K562 (cell line): ENCODE data around the gene FXYD1. TPM values are rescaled to one million over a fixed set of nuclear protein-coding genes. Genes with fewer than 3 reads are reported as not detected.

ENCODE experiments used
- CSDE1 ChIP-seq, 2 experiments: fragments of 450-650 bp; IDR thresholded peaks; 2 replicates each; pipeline ENCODE4 v1.6.1; 2016; ENCODE audit warnings: mild to moderate bottlenecking in 1 of 2
- DPF2 ChIP-seq: fragments of 450-650 bp; IDR thresholded peaks from 2 replicates; pipeline ENCODE4 v1.6.1; 2016
- ELF1 ChIP-seq: fragments of 200-800 bp; sonication (Bioruptor generic); IDR thresholded peaks from 2 replicates; pipeline ENCODE4 v1.6.1; 2016; ENCODE audit warnings: missing genetic modification characterization, missing compliant biosample characterization
- GABPB2 ChIP-seq: fragments of 250-450 bp; sonication (Bioruptor Pico); conservative IDR thresholded peaks from 2 replicates; pipeline ENCODE4 v1.5.1; 2021; ENCODE audit warnings: mild to moderate bottlenecking
- HCFC1 ChIP-seq: IDR thresholded peaks from 2 replicates; pipeline ENCODE4 v1.6.1; 2012; ENCODE audit warnings: low read depth, low read length, improper control_type of control experiment
- HDAC6 ChIP-seq: IDR thresholded peaks from 2 replicates; pipeline ENCODE4 v1.6.1; 2012; ENCODE audit warnings: low read depth, mild to moderate bottlenecking, control low read depth, inconsistent platforms, low read length, moderate library complexity
- MYNN ChIP-seq, 2 experiments: sonication (generic); formaldehyde crosslinking in 1 of 2; IDR thresholded peaks; 2 replicates each; pipeline versions ENCODE4 v1.5.0 to v1.6.1; 2016 to 2020; ENCODE audit warnings: antibody characterized with exemption in 1 of 2, missing genetic modification reagents in 1 of 2
- PYGO2 ChIP-seq: fragments of 450-650 bp; IDR thresholded peaks from 2 replicates; pipeline ENCODE4 v1.6.1; 2016; ENCODE audit warnings: mild to moderate bottlenecking, missing genetic modification characterization, moderate library complexity, missing compliant biosample characterization
- RERE ChIP-seq: sonication (generic); formaldehyde crosslinking; IDR thresholded peaks from 2 replicates; pipeline ENCODE4 v1.8.0; 2023; ENCODE audit warnings: missing genetic modification reagents, mild to moderate bottlenecking, borderline replicate concordance
- SAP30 ChIP-seq: fragments of 200-600 bp; sonication (generic); IDR thresholded peaks from 2 replicates; pipeline ENCODE4 v1.6.1; 2012; ENCODE audit warnings: borderline replicate concordance, low read depth, mild to moderate bottlenecking, moderate library complexity, low read length, control low read depth, inconsistent platforms; ENCODE audit not compliant: insufficient read depth, poor library complexity, severe bottlenecking
- SMARCA5 ChIP-seq: fragments of 450-650 bp; IDR thresholded peaks from 2 replicates; pipeline ENCODE4 v1.6.1; 2016
- SOX6 ChIP-seq: fragments of 450-650 bp; IDR thresholded peaks from 2 replicates; pipeline ENCODE4 v1.6.1; 2014; ENCODE audit warnings: mild to moderate bottlenecking
- UBTF ChIP-seq, 2 experiments: IDR thresholded peaks; 2 replicates each; pipeline ENCODE4 v1.6.1; 2012; ENCODE audit warnings: improper control_type of control experiment in 2 of 2, low read depth in 2 of 2, low read length in 2 of 2, borderline replicate concordance in 1 of 2
- XRCC3 ChIP-seq: fragments of 450-650 bp; IDR thresholded peaks from 2 replicates; pipeline ENCODE4 v1.6.1; 2017; ENCODE audit warnings: mild to moderate bottlenecking, moderate library complexity
- ZNF133 ChIP-seq: fragments of 250-450 bp; sonication (Bioruptor Pico); IDR thresholded peaks from 2 replicates; pipeline ENCODE4 v1.4.0; 2020; ENCODE audit warnings: mild to moderate bottlenecking
- ZNF274 ChIP-seq: IDR thresholded peaks from 2 replicates; pipeline ENCODE4 v1.6.1; 2011; ENCODE audit warnings: low read depth, mild to moderate bottlenecking, low read length, moderate library complexity, borderline replicate concordance
- ZNF395 ChIP-seq: fragments of 200-800 bp; sonication (Bioruptor generic); IDR thresholded peaks from 2 replicates; pipeline ENCODE4 v1.6.1; 2017; ENCODE audit warnings: missing genetic modification characterization, missing compliant biosample characterization
- ZNF551 ChIP-seq: fragments of 250-450 bp; sonication (Bioruptor Pico); IDR thresholded peaks from 2 replicates; pipeline ENCODE4 v1.5.0; 2021; ENCODE audit warnings: mild to moderate bottlenecking, moderate library complexity
- polyA plus RNA-seq, 8 experiments: library from polyadenylated mRNA; depleted of rRNA in 4 of 8; stranded (reverse) in 5 of 8; unstranded in 3 of 8; fragments of >200 nt; fragmentation: Nextera tagmentation in 2 of 8; fragmentation: Illumina TruSeq in 1 of 8; extraction: Ambion mirVana in 2 of 8; extraction: Trizol in 1 of 8; gene quantifications; 2 replicates each; pipeline versions ENCODE4 v1.2.1 to v1.2.3, GENCODE V29; 2011 to 2014; ENCODE audit warnings: inconsistent platforms in 1 of 8, missing spikeins in 1 of 8
- total RNA-seq, 7 experiments: library from RNA; depleted of rRNA in 6 of 7; stranded (reverse); fragments of >200 nt in 6 of 7; fragmentation: Illumina TruSeq in 2 of 7; extraction: Trizol in 2 of 7; gene quantifications; 2 replicates each; pipeline versions ENCODE4 v1.2.1 to v1.2.3, GENCODE V29; 2011 to 2021; ENCODE audit warnings: low replicate concordance in 1 of 7

The FXYD1 gene
- total and polyA plus RNA-seq, 9 of the 15 experiments (the other 6 are each of a cell fraction or from before 2014, with no cell fraction given), result 0.40 to 3.2 (median 1.8) TPM; not detected in 3

GRCh38 chr19:35144600-35145436 lies 6.2 kb downstream of the FXYD1 start (continued):
- TF ChIP-seq MYNN (IDR thresholded peaks at IDR 0.05) (no peak), MYNN (CRISPR knock-in tag; IDR thresholded peaks at IDR 0.05) (no peak), ZNF274 (no peak), ZNF133 (CRISPR knock-in tag) (no peak), RERE (no peak), GABPB2 (CRISPR knock-in tag) (no peak), HDAC6 (no peak), XRCC3 (no peak), ZNF395 (CRISPR knock-in tag) (no peak), ELF1 (tag) (no peak), ZNF551 (no peak), SAP30 (no peak), PYGO2 (tag) (no peak), HCFC1 (no peak), SMARCA5 (no peak), CSDE1 (IDR thresholded peaks at IDR 0.05) (peak in 1 of 2 experiments; percentile 95; a peak in 2 of 4 replicates), UBTF (IDR thresholded peaks at IDR 0.05; ENCODE audit: borderline replicate concordance in 1 of 2, low read depth in 2 of 2, low read length in 2 of 2) (no peak), SOX6 (no peak), DPF2 (no peak)
